ENCODE measurements around the gene FRMD4B. TPM values are rescaled to one million over a fixed set of nuclear protein-coding genes. Genes with fewer than 3 reads are reported as not detected.

Gene FRMD4B
- total RNA-seq, 1 donor from 2014 or later = 16.4 TPM

GRCh38 chr3:69332934-69333333 is 53.0 kb downstream of the FRMD4B start:
- no peak for DNase-seq (ENCODE audit: low read depth)
- Histone ChIP-seq H3K4me3 (ENCODE audit: low read depth, low read length) (no peak overlapping the region), H3K36me3 (ENCODE audit: control insufficient read depth, insufficient read depth, low read length) (no peaks in the 10 kb centered on the region), H3K27me3 (ENCODE audit: control insufficient read depth, insufficient read depth, low read length) (no peaks in the 10 kb centered on the region)
- TF ChIP-seq CTCF (IDR thresholded peaks at IDR 0.05; ENCODE audit: insufficient read depth, low read length, poor library complexity, severe bottlenecking) = no peak

GRCh38 chr3:69330891-69331400 is 54.9 kb downstream of the FRMD4B start:
- no peak for TF ChIP-seq CTCF (IDR thresholded peaks at IDR 0.05; ENCODE audit: insufficient read depth, low read length, poor library complexity, severe bottlenecking)
- Histone ChIP-seq H3K27me3 (ENCODE audit: control insufficient read depth, insufficient read depth, low read length) (no peaks in the 10 kb centered on the region), H3K4me3 (ENCODE audit: low read depth, low read length) (no peak overlapping the region), H3K36me3 (ENCODE audit: control insufficient read depth, insufficient read depth, low read length) (no peaks in the 10 kb centered on the region)
- DNase-seq (ENCODE audit: low read depth) = no peak

- H3K4me3 ChIP-seq (ENCODE audit: low read depth, low read length) = no peak overlapping the region
- peak; percentile 14 for DNase-seq (ENCODE audit: low read depth)
- H3K27me3 ChIP-seq (ENCODE audit: control insufficient read depth, insufficient read depth, low read length) = no peaks in the 10 kb centered on the region
- TF ChIP-seq CTCF (IDR thresholded peaks at IDR 0.05; ENCODE audit: insufficient read depth, low read length, poor library complexity, severe bottlenecking) = no peak
- H3K36me3 ChIP-seq (ENCODE audit: control insufficient read depth, insufficient read depth, low read length) = no peaks in the 10 kb centered on the region
Observed at GRCh38 chr3:69329892-69330291, 56.0 kb downstream of the FRMD4B start.

- Histone ChIP-seq H3K27me3 (ENCODE audit: control insufficient read depth, insufficient read depth, low read length) (no peaks in the 10 kb centered on the region), H3K4me3 (ENCODE audit: low read depth, low read length) (no peak overlapping the region), H3K36me3 (ENCODE audit: control insufficient read depth, insufficient read depth, low read length) (no peaks in the 10 kb centered on the region)
- no peak for DNase-seq (ENCODE audit: low read depth)
- TF ChIP-seq CTCF (IDR thresholded peaks at IDR 0.05; ENCODE audit: insufficient read depth, low read length, poor library complexity, severe bottlenecking) = no peak
Observed at GRCh38 chr3:69328963-69329302, 57.0 kb downstream of the FRMD4B start.

- TF ChIP-seq CTCF (IDR thresholded peaks at IDR 0.05; ENCODE audit: insufficient read depth, low read length, poor library complexity, severe bottlenecking) = no peak
- no peak for DNase-seq (ENCODE audit: low read depth)
- H3K4me3 ChIP-seq (ENCODE audit: low read depth, low read length) = no peak overlapping the region
- no peaks in the 10 kb centered on the region for H3K27me3 ChIP-seq (ENCODE audit: control insufficient read depth, insufficient read depth, low read length)
- no peaks in the 10 kb centered on the region for H3K36me3 ChIP-seq (ENCODE audit: control insufficient read depth, insufficient read depth, low read length)
Observed at GRCh38 chr3:69328103-69328962, 57.6 kb downstream of the FRMD4B start.
